Measurements from ENCODE around the gene LRBA.

Gene LRBA

DNA sequence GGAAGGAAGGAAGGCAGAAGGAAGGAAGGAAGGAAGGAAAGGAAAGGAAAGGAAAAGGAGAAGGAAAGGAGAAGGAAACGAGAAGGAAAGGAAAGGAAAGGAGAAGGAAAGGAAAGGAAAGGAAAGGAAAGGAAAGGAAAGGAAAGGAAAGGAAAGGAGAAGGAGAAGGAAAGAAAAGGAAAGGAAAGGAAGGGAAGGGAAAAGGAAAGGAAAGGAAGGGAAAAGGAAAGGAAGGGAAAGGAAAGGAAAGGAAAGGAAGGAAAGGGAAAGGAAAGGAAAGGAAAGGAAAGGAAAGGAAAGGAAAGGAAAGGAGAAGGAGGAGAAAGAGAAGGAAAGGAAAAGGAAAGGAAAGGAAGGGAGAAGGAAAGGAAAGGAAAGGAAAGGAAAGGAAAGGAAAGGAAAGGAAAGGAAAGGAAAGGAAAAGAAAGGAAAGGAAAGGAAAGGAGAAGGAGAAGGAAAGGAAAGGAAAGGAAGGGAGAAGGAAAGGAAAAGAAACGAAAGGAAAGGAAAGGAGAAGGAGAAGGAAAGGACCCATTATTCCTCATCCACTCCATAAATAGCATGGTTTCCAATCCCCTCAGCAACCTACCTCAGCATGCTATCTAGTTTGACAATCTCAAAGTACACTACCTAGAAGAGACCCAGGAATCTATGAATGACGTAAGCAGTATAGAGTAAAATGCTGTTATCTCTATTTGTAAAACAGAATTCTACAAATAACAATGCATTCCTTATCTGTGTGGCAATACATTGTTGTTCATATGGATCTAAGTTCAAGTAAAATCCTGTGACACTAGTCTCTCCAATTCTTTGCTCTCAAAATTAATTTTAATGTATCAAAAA lies 209.7 kb downstream of the LRBA start:
- DNase-seq (ENCODE audit: low read depth): no peak

DNA sequence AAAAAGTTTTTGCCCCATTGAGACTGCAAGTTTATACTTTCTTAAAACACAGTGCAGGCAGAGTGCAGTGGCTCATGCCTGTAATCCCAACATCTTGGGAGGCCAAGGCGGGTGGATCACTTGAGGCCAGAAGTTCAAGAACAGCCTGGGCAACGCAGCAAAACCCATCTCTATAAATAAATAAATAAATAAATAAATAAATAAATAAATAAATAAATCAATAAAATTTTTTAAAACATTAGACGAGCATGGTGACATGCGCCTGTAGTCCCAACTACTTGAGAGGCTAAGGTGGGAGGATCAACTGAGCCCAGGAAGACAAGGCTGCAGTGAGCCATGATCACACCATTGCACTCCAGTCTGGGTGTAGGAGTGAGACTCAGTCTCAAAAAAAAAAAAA lies 213.3 kb downstream of the LRBA start:
- no peak for DNase-seq (ENCODE audit: low read depth)

DNA sequence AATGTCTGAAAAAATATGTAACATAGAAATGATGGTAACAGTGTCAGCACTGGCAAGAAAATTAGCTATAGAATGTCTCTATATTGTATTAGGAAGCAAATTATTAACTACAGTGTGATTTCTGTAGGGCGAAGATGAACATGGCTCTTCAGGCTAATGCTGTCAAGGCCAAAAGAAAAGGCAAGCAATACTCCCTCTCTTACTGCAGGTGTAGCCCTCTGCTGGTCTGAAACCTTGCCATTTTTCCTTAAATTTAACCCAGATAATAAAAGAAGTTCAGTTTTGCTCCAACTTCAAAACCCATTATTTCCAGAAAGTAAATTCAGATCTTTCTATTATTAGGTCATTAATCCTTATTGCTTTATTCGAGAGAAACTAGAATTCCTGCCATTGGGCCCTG lies 215.9 kb downstream of the LRBA start:
- DNase-seq (ENCODE audit: low read depth): no peak

DNA sequence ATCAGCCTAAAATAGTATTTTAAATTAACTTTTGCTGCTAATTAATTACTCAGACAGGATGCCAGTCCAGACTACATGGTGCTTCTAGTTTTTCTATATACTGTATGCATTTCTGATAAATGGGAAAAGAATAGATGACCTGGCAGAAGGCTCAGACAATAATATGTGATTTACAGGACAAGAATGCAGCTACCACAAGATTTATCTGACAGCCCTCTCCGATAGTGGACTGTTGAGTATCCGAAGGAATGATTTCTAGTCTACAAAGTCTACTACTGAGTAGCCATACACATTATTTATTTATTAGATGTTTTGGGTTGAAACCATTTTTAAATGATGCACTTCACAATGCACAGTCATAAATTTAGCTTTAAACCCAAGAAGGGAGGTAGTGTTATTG lies 220.4 kb downstream of the LRBA start:
- no peak for DNase-seq (ENCODE audit: low read depth)

DNA sequence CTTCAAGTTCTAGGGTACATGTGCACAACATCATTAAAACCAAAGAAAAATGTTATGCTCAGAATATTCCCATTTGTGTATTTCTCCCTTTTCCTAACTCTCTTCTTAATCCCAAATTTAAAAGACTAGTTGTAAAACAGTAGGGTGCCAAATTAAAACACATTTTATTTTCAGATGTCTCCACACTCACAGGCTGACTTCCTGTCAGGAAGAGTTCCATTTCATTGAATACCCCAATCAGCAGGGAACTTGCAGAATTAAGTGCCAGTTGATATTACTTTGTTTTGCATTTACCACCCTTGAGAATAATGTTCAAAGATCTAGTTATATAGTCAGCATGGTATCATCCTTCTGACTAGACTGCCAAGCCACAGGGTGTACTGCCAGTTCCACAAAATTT lies 225.2 kb downstream of the LRBA start:
- DNase-seq (ENCODE audit: low read depth): no peak

DNA sequence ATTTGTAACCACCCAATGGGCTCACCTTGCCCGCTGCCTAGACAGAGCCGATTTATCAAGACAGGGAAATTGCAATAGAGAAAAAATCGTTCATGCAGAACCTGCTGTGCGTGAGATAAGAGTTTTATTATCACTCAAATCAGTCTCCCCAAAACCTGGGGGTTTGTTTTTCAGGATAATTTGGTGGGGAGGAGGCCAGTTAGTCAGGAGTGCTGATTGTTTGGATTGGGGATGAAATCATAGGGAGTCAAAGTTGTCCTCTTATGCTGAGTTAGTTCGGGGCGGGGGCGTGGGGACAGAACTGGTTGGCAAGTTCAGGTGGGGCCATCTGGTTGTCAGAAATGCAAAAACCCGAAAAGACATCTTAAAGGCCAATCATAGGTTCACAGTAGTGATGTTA lies 230.1 kb downstream of the LRBA start:
- DNase-seq (ENCODE audit: low read depth): no peak

DNA sequence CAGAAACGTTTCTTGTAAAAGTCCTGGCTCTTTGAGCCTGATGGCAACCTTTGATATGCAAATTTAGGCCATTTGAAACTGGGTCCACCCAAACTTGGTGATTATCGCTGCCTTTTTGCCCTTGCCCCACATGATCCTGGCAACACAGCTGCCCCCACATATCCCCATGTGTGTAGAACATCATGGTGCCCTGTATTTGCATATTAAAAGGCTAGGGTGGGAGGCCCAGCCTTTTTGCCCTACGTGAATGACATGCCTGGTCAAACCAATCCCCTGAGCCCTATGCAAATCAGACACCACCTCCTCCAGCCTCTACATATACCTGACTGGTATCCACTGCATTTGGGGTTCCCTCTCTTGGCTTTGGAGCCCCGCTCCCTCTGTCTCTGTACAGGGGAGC lies 230.8 kb downstream of the LRBA start:
- no peak for DNase-seq (ENCODE audit: low read depth)

DNA sequence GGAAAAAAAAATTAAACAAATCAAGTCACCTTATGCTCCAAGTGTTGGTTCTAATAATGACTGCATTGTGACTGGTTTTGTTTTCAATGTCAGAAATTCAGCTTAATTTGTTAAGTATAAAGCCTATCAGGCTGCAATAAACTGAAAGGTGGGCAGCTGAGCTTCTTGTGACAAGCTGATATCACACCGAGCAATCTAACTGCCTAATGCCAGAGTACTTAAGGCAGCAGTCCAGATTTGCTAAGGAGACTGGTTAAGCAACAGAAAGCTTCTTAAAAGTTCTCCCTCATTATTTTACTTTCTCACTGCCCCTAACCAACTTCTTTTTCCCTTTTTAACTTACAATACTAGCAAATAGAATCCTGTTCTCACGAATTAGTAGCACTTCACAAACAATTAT lies 232.2 kb downstream of the LRBA start:
- DNase-seq (ENCODE audit: low read depth): no peak

DNA sequence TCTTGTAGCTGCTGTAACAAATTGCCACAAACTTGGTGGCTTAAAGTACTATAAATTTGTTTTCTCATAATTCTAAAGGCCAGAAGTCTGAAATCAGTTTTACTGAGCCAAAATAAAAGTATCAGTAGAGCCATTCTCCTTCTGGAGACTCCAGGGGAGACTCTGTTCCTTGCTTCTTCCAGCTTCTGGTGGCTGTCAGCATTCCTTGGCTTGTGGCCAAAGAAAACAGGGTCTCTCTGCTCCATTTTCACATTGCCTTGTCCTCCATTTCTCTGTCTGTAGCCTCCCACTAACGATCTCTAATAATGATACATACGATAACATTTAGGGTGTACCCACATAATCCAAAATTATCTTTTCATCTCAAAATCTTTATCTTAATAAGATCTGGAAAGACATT lies 232.8 kb downstream of the LRBA start:
- DNase-seq (ENCODE audit: low read depth): no peak

DNA sequence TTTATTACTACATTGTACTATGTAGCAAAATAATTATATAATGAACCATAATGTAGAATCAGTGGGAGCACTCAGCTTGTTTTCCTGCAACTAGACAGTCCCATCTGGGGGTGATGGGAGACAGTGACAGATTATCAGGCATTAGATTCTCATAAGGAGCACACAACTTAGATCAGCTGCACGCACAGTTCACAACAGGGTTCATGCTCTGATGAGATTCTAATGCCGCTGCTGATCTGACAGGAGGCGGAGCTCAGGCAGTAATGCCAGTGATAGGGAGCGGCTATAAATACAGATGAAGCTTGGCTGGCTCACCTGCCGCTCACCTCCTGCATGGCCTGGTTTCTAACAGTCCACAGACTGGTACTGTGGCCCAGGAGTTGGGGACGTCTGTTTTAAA lies 233.9 kb downstream of the LRBA start:
- DNase-seq (ENCODE audit: low read depth): no peak

DNA sequence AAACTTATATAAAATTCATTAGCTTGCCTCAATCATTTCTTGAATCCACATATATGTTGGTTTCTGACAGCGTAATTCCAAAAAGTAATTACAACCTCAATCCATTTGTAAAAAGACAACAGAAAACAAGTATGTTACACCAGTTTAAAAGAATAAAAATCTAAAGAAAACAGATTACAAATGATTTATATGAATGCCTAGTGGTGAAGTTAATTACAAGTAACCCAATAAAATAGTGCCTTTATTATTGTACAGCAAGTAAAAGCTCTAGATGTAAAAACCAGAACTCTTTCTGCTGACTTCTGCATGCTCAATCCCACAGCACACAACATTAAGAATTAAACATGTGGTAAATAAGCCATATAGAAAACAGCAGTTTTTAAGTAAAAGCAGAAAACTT lies 235.4 kb downstream of the LRBA start:
- no peak for DNase-seq (ENCODE audit: low read depth)

DNA sequence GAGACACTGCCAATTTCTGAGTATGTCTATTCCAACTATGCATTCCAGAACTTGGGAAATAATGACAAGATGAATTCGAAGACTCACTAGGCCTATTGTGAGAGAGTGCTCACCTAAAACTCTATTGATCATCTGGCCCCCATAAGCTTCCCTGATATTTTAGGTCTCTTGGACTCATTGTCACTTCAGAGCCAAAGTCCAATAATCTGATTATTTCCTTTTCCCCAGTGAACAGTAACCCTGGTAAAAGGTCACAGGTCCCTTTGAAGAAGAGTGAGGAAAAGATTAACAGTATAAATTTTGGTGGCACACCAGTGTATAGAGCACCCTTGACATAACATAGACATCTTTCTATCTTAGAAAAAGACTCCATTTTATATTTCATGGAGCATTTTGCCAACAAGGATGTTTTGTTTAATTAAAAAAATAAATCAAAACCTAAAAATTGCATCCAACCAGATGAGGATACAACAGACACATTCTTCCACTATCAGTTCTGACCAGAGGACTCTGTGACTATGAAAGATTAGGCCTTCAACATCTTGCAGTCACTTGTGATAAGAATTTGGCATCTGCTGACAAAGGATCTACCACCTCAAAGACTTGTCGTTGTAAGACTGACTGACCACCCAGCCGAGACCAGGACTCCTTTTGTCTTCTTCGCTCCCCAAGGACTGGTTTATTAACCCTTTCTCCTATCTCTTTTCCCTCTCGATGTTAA lies 241.2 kb downstream of the LRBA start:
- DNase-seq (ENCODE audit: low read depth): no peak

DNA sequence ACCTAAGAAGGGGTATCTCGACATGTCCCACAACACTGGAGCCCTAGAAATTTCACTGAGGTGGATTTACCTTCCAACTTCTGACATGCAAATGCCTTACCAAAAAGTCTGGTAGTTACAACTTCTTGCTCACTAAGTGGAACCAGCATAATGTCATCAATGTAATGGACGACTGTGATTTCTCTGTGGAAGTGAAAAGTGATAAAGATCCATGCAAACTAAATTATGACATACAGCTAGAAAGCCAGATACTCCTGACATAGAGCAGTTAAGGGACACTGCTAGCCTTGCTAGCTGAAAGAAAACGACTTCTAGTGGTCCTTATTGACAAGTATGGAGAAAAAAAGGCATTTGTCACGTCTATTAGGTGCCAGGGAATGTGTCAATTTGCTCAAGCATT lies 242.1 kb downstream of the LRBA start:
- no peak for DNase-seq (ENCODE audit: low read depth)

DNA sequence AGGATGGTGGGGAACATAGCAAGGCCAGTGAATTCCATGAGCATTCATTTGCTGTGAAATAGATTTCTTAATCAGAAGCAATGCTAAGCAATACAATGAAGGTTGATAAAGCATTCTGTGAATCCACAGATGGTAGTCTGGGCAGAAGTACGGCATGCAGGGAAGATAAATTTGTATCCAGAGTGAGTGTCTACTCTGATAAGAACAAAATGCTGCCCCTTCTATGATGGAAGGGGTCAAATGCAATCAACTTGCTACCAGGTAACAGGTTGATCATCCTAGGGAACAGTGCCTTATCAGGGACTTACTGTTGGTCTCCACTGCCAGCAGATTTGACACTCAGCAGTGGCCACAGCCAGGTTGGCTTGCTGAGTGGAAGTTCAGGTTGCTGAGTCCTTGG lies 243.7 kb downstream of the LRBA start:
- DNase-seq (ENCODE audit: low read depth): no peak

DNA sequence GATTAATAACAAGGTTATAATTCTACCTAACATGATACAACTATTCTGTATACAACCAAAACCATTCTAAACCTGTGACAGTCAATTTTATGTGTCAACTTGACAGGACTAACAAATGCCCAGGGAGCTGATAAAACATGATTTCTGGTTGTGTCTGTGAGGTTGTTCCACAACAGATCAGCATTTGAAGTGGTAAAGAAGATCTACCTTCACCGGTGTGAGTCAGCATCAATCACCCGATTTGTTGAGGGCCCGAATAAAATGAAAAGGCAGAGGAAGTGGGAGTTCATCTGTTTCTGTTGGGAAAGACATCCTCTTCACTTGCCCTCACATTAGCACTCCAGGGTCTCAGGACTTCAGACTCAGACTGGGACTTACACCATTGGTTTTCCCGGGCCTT lies 245.2 kb downstream of the LRBA start:
- no peak for DNase-seq (ENCODE audit: low read depth)

DNA sequence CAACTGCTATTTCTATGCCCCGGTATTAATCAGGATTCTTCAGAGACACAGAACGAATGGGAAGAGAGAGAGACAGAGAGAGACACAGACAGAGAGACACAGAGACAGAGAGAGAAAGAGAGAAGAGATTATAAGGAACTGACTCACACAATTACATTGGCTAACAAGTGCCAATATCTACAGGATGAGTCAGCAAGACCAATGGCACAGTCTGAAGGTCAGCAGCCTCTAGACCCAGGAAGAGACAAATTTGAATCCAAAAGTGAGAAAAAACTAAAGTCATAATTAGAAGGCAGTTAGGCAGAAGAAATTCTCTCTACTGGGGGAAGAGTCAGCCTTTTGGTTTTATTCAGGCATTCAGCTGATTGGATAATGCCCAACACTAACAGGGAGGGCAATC lies 245.8 kb downstream of the LRBA start:
- DNase-seq (ENCODE audit: low read depth): no peak

DNA sequence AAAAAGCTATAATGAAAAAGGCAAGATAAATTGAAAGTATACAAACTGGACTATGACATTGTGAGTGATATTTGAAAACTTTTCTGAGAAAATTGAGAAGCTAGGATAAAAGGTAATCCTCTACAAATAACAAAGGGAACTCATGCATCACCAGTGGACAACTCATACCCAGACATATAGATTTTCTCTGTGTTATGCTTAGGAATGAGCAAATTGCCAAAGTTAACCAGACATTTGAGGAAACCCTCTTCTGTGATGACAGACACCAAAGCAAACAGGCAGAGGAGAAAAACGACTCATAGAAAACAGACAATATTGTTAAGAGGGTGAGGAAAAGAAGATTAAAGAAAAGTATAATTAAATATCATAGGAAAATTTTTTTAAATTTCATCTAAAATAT lies 246.6 kb downstream of the LRBA start:
- no peak for DNase-seq (ENCODE audit: low read depth)

DNA sequence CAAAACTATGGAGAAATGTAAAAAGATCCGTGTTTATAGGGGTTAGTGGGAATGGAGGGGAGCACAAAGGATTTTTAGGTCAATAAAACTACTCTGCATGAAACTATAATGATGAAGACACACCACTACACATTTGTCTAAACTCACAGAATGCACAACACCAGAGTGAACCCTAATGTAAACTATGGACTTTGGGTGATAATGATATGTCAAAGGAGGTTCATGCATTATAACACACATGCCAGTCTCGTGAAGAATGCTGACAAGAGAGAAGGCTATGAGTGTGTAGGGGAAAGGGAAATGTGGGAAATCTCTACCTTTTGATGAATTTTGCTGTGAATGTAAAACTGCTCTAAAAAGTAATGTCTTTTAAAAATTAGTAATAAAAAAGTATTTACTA lies 249.9 kb downstream of the LRBA start:
- DNase-seq (ENCODE audit: low read depth): no peak

DNA sequence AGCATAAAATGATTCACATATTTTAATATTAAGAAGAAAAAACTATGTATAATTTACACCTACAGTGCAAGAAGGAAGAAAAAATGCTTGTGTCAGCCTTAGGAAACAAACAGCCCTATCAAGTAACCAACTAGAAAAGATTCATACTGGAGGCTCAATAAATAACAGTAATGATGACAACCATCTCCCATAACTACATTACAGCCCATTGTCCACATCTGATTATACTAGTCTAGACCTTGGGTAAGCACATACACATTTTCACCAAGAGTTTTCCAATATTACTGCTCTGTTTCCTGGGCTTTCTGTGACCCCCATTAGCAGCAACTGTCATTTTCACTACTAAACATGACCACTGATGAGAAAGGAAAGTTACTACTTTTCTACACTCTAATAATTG lies 263.4 kb downstream of the LRBA start:
- no peak for DNase-seq (ENCODE audit: low read depth)

DNA sequence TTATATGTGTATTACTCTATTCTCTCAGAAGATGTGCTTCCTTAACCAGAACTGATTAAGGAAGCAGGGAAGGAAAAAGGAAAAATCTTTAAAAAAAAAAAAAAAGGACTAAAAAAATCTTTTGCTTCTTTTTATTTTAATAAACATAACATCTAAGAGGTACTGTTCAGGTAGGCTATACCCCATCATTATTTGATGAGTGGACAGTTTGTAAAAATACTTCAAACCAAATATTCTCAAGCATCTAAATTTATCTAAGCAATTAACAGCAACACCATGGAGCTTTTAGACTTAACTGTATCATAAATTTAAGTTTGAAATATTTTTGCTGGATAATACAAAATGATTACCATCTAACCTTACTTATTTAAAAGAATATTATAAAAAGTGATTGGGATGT lies 264.3 kb downstream of the LRBA start:
- no peak for DNase-seq (ENCODE audit: low read depth)

DNA sequence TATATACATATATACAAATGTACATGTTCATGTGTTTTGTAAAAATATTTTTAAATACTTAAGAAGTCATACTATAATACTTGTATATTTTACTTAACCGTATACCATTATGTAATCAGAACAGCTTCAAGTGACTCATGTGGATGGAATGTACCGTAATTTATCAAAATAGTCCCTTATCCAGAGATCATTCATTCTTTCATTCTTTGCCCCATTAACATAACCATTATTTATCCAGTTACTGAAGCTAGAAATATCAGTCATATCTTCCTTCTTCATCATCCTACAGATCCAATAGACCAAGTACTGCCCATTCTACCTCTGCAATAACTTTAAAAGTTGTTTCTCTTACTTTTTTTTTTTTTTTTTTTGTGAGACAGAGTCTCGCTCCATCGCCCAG lies 268.9 kb downstream of the LRBA start:
- no peak for DNase-seq (ENCODE audit: low read depth)

DNA sequence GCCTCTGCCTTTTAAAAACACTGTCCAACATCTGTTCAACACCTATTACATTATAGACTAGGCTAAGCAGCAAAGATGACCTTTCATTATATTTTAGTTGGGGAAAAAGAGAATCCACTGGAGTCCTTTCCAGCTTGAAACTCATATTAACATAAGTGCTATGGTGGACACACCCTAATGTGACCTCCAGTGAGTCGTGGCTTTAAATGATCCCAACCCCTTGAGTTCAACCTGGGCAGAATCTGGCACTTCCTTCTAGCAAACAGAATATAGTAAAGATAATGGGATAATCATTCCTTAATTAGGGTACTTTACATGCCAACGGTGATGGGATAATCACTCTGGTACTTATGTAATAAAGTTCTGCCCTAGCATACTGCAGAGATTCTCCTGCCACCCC lies 270.5 kb downstream of the LRBA start:
- no peak for DNase-seq (ENCODE audit: low read depth)

DNA sequence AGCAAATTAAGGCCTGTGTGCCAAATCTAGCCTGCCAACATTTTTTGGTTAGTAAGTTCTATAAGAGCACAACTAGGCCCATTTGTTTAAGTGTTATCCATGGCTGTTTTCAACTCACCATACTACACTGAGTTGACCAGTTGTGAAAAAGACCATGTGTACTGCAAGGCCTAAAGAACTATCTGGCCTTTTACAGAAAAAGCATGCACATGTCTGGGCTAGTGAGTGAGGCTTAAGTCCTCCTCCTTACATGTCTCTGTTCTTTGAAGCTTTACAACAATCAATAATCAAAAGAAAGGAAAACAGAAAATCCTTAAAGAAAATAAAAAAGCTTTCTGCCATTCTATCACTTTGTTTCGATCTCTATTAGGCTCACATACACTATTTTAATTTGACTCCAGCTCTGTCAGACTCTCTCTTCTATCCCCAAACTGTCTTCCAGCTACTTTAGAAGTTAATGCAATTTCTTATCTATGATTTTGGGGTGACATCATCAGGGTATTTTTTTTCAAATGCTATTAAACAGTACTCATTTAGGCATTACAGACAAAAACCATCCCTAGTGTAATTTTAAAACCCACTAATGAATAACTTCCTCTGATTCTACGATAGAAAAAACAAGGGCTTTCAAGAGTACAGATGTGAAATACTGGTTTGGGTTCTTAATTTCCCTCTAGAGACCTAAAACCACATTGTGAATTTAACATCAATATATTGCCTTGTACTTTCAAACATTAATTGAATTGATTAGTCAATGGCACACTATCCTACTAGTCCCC lies 271.3 kb downstream of the LRBA start:
- no peak for DNase-seq (ENCODE audit: low read depth)

Measured in activated T-helper 1 cell treated with Interleukin-2 at 50 U/mL for 16 hours (primary cell).